Ovary (tissue), 3 donors: Measurements from ENCODE around the gene EPX.

Experiments
- CTCF ChIP-seq, 3 donors: fragments of 450-650 bp in 2 of 3; fragments of 200-600 bp in 1 of 3; IDR thresholded peaks; one replicate each; pipeline versions ENCODE4 v1.5.1 to v1.8.0; 2016 to 2022; ENCODE audit warnings: antibody characterized with exemption in 3 of 3, mild to moderate bottlenecking in 1 of 3
- EP300 ChIP-seq: sonication (generic); formaldehyde crosslinking; IDR thresholded peaks from one replicate; pipeline ENCODE4 v1.6.1; 2017; ENCODE audit warnings: antibody characterized with exemption
- POLR2A ChIP-seq: fragments of 450-650 bp; IDR thresholded peaks from one replicate; pipeline ENCODE4 v1.6.1; 2017; ENCODE audit warnings: antibody characterized with exemption, mild to moderate bottlenecking, moderate library complexity
- donor health status: DM: no; HTN: no; CAD: no.

- TF ChIP-seq CTCF (IDR thresholded peaks at IDR 0.05) (no peak), POLR2A (no peak), EP300 (no peak)
Measured at GRCh38 chr17:58227733-58228132, 35.2 kb downstream of the EPX start.
